ENCODE data around the gene ABCB8.

Gene ABCB8

GRCh38 chr7:151087245-151088018, 59.2 kb downstream of the ABCB8 start:
- DNase-seq (ENCODE audit: low read depth) = no peak

- no peak for DNase-seq (ENCODE audit: low read depth)
Measured at GRCh38 chr7:151088019-151088855, 60.0 kb downstream of the ABCB8 start.

- no peak for DNase-seq (ENCODE audit: low read depth)
Measured at GRCh38 chr7:151088856-151089699, 60.8 kb downstream of the ABCB8 start.

GRCh38 chr7:151089893-151090730, 61.9 kb downstream of the ABCB8 start:
- no peak for DNase-seq (ENCODE audit: low read depth)

GRCh38 chr7:151091003-151091402, 62.8 kb downstream of the ABCB8 start:
- DNase-seq (ENCODE audit: low read depth) = no peak

GRCh38 chr7:151091431-151091830, 63.2 kb downstream of the ABCB8 start:
- DNase-seq (ENCODE audit: low read depth) = no peak

- no peak for DNase-seq (ENCODE audit: low read depth)
Measured at GRCh38 chr7:151091988-151092387, 63.7 kb downstream of the ABCB8 start.

- DNase-seq (ENCODE audit: low read depth) = no peak
Measured at GRCh38 chr7:151093748-151094147, 65.5 kb downstream of the ABCB8 start.

- DNase-seq (ENCODE audit: low read depth) = no peak
Measured at GRCh38 chr7:151094675-151095074, 66.4 kb downstream of the ABCB8 start.

- DNase-seq (ENCODE audit: low read depth) = no peak
Measured at GRCh38 chr7:151095123-151095797, 67.0 kb downstream of the ABCB8 start.

- DNase-seq (ENCODE audit: low read depth) = no peak
Measured at GRCh38 chr7:151095828-151096475, 67.7 kb downstream of the ABCB8 start.

All from non-pigmented ciliary epithelial cell (primary cell).